ENCODE results near the gene SIRPA.

The SIRPA gene

GRCh38 chr20:1951436-1952115 is 56.4 kb downstream of the SIRPA start:
- no peak for DNase-seq (ENCODE audit: low read depth)
- in situ Hi-C loops (cut with HindIII; ENCODE audit: low sequenced_read_pairs), result loop anchor here (10.0 kb wide), 1 partner anchor 213 kb away; no protein-coding TSS in a partner anchor
- H3K4me3 ChIP-seq (ENCODE audit: low read depth, low read length), result no peak overlapping the region
- no peak for TF ChIP-seq CTCF (IDR thresholded peaks at IDR 0.05; ENCODE audit: low read depth, low read length, missing control alignments)

GRCh38 chr20:1952737-1953530 is 57.7 kb downstream of the SIRPA start:
- no peak overlapping the region for H3K4me3 ChIP-seq (ENCODE audit: low read depth, low read length)
- in situ Hi-C loops (cut with HindIII; ENCODE audit: low sequenced_read_pairs), result loop anchor here (10.0 kb wide), 1 partner anchor 212 kb away; no protein-coding TSS in a partner anchor
- no peak for TF ChIP-seq CTCF (IDR thresholded peaks at IDR 0.05; ENCODE audit: low read depth, low read length, missing control alignments)
- DNase-seq (ENCODE audit: low read depth), result no peak

- DNase-seq (ENCODE audit: low read depth), result no peak
- in situ Hi-C loops (cut with HindIII; ENCODE audit: low sequenced_read_pairs), result loop anchor here (10.0 kb wide), 1 partner anchor 211 kb away; no protein-coding TSS in a partner anchor
- no peak overlapping the region for H3K4me3 ChIP-seq (ENCODE audit: low read depth, low read length)
- TF ChIP-seq CTCF (IDR thresholded peaks at IDR 0.05; ENCODE audit: low read depth, low read length, missing control alignments), result no peak
Measured at GRCh38 chr20:1953621-1954020, 58.4 kb downstream of the SIRPA start.

- no peak for DNase-seq (ENCODE audit: low read depth)
- in situ Hi-C loops (cut with HindIII; ENCODE audit: low sequenced_read_pairs), result loop anchor here (10.0 kb wide), 1 partner anchor 210 kb away; no protein-coding TSS in a partner anchor
- no peak for TF ChIP-seq CTCF (IDR thresholded peaks at IDR 0.05; ENCODE audit: low read depth, low read length, missing control alignments)
- H3K4me3 ChIP-seq (ENCODE audit: low read depth, low read length), result no peak overlapping the region
Measured at GRCh38 chr20:1955217-1955616, 60.0 kb downstream of the SIRPA start.

- no peak overlapping the region for H3K4me3 ChIP-seq (ENCODE audit: low read depth, low read length)
- in situ Hi-C loops (cut with HindIII; ENCODE audit: low sequenced_read_pairs), result loop anchor here (10.0 kb wide), 1 partner anchor 206 kb away; no protein-coding TSS in a partner anchor
- no peak for TF ChIP-seq CTCF (IDR thresholded peaks at IDR 0.05; ENCODE audit: low read depth, low read length, missing control alignments)
- no peak for DNase-seq (ENCODE audit: low read depth)
Measured at GRCh38 chr20:1958426-1958825, 63.2 kb downstream of the SIRPA start.

GRCh38 chr20:1959156-1959555 is 63.9 kb downstream of the SIRPA start:
- no peak for DNase-seq (ENCODE audit: low read depth)
- in situ Hi-C loops (cut with HindIII; ENCODE audit: low sequenced_read_pairs), result loop anchor here (10.0 kb wide), 1 partner anchor 206 kb away; no protein-coding TSS in a partner anchor
- TF ChIP-seq CTCF (IDR thresholded peaks at IDR 0.05; ENCODE audit: low read depth, low read length, missing control alignments), result no peak
- H3K4me3 ChIP-seq (ENCODE audit: low read depth, low read length), result no peak overlapping the region

Data from astrocyte of the cerebellum (primary cell).